Esophagus squamous epithelium (tissue), 4 donors: Measurements from ENCODE around the gene PLA2G15.

ENCODE experiments used
- POLR2A ChIP-seq, 4 donors: fragments of 450-650 bp; IDR thresholded peaks; one replicate each; pipeline ENCODE4 v1.6.1; 2017; ENCODE audit warnings: antibody characterized with exemption in 4 of 4, mild to moderate bottlenecking in 4 of 4, moderate library complexity in 3 of 4
- TF ChIP-seq, protein P1 (sequence below), 6 experiments: fragments of 450-650 bp in 4 of 6; fragments of 200-600 bp in 2 of 6; sonication (generic) in 2 of 6; IDR thresholded peaks; one replicate each; pipeline ENCODE4 v1.5.1; 2016 to 2019; ENCODE audit warnings: antibody characterized with exemption in 6 of 6, mild to moderate bottlenecking in 4 of 6, moderate library complexity in 4 of 6

DNA sequence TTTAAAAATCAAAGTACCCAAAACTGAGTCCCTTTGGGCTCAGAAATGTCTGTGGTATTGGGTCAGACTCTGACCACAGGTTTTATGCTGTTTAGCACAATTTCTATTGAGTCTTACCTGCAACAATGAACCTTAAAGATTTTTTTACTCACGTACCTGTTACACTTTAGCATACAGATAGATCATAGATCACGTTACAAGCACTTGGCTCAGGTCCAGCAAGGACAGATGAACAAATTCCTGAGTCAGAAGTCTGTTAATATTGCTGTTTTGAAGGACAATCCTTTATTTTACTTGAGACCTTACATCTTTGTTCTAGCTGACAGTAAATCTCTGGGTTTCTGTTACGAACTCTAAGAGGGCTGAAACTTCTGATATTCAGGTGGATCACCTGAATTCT is 52.7 kb downstream of the PLA2G15 start:
- TF ChIP-seq, protein P1, sequence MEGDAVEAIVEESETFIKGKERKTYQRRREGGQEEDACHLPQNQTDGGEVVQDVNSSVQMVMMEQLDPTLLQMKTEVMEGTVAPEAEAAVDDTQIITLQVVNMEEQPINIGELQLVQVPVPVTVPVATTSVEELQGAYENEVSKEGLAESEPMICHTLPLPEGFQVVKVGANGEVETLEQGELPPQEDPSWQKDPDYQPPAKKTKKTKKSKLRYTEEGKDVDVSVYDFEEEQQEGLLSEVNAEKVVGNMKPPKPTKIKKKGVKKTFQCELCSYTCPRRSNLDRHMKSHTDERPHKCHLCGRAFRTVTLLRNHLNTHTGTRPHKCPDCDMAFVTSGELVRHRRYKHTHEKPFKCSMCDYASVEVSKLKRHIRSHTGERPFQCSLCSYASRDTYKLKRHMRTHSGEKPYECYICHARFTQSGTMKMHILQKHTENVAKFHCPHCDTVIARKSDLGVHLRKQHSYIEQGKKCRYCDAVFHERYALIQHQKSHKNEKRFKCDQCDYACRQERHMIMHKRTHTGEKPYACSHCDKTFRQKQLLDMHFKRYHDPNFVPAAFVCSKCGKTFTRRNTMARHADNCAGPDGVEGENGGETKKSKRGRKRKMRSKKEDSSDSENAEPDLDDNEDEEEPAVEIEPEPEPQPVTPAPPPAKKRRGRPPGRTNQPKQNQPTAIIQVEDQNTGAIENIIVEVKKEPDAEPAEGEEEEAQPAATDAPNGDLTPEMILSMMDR (IDR thresholded peaks at IDR 0.05) = no peak
- no peak for TF ChIP-seq POLR2A (IDR thresholded peaks at IDR 0.05)
